Fibroblast of lung (primary cell): ENCODE data around the gene CDA.

Experiments
- CTCF ChIP-seq, 2 donors: IDR thresholded peaks in 1 of 2; conservative IDR thresholded peaks in 1 of 2; 1 replicate in 1 of 2; 2 replicates in 1 of 2; pipeline ENCODE4 v1.5.1; 2011 to 2012; ENCODE audit warnings: low read length in 2 of 2, control low read depth in 1 of 2, inconsistent platforms in 1 of 2, low read depth in 1 of 2, mild to moderate bottlenecking in 1 of 2
- EZH2 ChIP-seq: IDR thresholded peaks from 2 replicates; pipeline ENCODE4 v1.5.1; 2012; ENCODE audit warnings: low read length, control low read depth, mild to moderate bottlenecking; ENCODE audit errors: missing control alignments

DNA sequence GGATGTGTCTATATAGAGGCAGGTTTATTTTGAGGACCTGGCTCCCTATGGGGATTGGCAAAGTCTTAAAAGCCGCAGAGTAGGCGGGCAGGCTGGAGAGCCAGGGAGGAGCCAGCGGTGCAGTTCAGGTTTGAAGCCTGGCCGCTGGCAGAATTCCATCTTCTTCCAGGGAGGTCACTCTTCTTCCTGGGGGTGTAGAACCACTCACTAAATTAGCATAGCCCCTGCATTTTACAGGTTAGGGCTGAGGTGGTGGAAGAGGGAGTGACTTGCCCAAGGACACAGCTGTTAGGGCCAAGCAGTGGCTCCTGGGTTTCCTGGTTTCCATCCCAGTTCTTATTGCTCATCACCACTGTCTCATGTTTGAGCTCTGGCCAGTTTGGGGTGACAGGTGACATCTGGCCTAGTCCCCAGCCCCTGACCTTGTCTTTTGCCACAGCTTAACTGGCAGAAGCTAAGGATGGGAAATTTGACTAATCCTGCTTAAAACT is 45.7 kb downstream of the CDA start:
- TF ChIP-seq CTCF (conservative IDR thresholded peaks at IDR 0.05 in 1 of 2, IDR thresholded peaks at IDR 0.05 in 1 of 2; ENCODE audit: low read depth in 1 of 2, low read length in 2 of 2): no peak
- no peak for TF ChIP-seq EZH2
